Epithelial cell of proximal tubule (primary cell): ENCODE measurements around the gene DNAH1. TPM values are rescaled to one million over a fixed set of nuclear protein-coding genes. Genes with fewer than 3 reads are reported as not detected.

ENCODE experiments used
- DNase-seq: peaks from one replicate; pipeline ENCODE4 v3.0.0-alpha.2; 2011; ENCODE audit warnings: low read depth
- H3K4me3 ChIP-seq: 2 replicates; pipeline ENCODE4 v1.5.1; 2011; ENCODE audit warnings: low read depth, mild to moderate bottlenecking, low read length
- total RNA-seq: library from RNA; depleted of rRNA; stranded (reverse); fragments of >200 nt; gene quantifications from 2 replicates; pipeline ENCODE4 v1.2.3, GENCODE V29; 2015
- TF ChIP-seq, protein P1 (sequence below): conservative IDR thresholded peaks from 2 replicates; pipeline ENCODE4 v1.5.1; 2012; ENCODE audit warnings: low read depth, mild to moderate bottlenecking, low read length

DNAH1 gene
- total RNA-seq, 1 donor from 2014 or later = 0.29 TPM

DNA sequence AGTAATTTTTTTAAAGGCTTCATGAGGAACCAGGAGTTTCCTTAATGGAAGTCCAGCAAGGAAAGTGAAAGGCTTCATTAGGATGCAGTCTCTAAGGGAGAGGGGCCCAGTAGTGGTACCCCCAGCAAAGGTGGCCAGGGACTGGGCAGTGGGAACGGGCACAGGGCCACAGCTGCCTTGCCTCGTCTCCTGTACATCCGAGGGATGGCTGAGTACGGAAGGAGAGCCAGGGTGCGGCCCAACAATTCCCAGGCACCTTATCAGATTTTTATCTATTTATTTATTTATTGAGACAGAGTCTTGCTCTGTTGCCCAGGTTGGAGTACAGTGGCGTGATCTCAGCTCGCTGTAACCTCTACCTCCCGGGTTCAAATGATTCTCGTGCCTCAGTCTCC, 114.3 kb downstream of the DNAH1 start:
- TF ChIP-seq, protein P1, sequence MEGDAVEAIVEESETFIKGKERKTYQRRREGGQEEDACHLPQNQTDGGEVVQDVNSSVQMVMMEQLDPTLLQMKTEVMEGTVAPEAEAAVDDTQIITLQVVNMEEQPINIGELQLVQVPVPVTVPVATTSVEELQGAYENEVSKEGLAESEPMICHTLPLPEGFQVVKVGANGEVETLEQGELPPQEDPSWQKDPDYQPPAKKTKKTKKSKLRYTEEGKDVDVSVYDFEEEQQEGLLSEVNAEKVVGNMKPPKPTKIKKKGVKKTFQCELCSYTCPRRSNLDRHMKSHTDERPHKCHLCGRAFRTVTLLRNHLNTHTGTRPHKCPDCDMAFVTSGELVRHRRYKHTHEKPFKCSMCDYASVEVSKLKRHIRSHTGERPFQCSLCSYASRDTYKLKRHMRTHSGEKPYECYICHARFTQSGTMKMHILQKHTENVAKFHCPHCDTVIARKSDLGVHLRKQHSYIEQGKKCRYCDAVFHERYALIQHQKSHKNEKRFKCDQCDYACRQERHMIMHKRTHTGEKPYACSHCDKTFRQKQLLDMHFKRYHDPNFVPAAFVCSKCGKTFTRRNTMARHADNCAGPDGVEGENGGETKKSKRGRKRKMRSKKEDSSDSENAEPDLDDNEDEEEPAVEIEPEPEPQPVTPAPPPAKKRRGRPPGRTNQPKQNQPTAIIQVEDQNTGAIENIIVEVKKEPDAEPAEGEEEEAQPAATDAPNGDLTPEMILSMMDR = no peak
- DNase-seq = no peak
- no peak overlapping the region for H3K4me3 ChIP-seq

DNA sequence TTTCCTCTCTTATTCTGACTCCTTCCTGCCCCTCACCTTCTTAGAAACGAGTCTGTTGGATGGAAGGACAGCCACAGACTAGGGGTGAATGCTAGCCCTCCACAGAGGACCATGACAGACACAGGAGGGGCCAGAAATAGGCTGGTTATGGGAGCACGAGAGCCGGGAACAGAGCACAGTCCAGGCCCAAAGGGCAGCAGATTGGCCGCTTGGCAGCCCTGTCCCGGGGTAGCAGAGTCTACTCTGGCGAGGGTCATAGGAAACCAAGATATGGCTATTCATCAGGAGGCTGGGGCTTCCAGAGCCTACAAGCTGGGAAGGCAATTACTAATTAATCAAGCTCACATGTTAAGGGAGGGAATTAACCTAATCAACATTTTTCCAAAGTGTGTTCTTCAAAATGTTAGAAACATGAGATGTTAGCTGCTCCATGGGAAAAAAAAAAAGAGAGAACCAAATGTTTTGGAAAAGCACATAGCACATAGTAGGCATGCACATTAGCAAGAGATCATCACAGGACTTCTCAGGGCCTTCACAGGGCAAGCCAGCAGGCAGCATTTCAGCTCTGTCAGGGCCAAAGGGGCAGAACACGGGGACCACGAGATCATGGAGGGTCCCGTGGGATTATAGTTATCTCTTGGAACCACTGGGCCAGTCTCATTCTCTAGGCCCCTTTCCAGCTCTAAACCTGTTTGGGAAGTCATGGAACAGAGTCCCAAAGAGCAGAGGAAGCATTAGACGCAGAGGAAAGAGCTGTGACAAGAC, 115.5 kb downstream of the DNAH1 start:
- H3K4me3 ChIP-seq = no peak overlapping the region
- no peak for DNase-seq
- TF ChIP-seq, protein P1 = no peak

DNA sequence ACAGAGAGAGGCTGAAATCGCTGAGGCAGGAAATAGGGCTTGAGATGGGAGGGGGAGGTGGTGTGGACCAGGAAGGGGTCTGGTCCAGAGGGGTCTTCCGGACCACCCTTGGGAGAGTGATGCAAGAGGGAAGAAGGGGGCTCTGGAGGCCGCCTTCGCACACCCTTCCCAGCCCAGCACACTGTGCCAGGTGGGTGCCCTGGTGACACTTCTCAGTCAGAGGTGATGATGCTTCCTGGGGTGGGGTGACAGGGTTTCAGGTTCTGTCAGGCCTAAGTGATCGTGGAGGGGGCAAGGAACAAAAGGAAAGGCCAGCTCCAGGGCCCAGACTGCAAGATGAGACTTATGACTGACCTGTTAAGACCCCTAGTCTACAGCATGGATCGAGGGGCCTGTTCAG, 116.1 kb downstream of the DNAH1 start:
- TF ChIP-seq, protein P1 = no peak
- no peak for DNase-seq
- no peak overlapping the region for H3K4me3 ChIP-seq

DNA sequence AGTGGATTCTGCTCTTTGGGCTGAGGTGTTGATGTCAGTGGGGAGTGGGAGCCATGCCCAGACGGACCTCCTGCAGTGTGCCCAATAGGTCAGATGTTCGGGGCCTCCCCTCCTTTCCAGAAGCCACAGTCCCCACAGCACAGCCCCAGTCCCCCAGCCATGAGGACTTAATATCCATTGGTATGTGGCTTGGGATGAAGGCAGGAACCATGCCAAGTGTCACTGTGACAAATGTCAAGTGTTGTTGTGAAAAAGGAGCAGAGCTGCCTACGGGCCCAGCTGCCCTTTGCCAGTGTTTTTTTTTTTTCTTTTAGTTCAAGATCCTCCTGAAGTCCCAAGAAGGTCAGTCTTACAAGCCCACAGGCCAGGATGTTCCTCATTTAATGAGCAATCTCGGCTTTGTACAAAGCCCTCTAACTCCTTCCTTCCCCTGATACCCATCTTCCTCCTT, 116.6 kb downstream of the DNAH1 start:
- H3K4me3 ChIP-seq = no peak overlapping the region
- no peak for DNase-seq
- TF ChIP-seq, protein P1 = no peak

DNA sequence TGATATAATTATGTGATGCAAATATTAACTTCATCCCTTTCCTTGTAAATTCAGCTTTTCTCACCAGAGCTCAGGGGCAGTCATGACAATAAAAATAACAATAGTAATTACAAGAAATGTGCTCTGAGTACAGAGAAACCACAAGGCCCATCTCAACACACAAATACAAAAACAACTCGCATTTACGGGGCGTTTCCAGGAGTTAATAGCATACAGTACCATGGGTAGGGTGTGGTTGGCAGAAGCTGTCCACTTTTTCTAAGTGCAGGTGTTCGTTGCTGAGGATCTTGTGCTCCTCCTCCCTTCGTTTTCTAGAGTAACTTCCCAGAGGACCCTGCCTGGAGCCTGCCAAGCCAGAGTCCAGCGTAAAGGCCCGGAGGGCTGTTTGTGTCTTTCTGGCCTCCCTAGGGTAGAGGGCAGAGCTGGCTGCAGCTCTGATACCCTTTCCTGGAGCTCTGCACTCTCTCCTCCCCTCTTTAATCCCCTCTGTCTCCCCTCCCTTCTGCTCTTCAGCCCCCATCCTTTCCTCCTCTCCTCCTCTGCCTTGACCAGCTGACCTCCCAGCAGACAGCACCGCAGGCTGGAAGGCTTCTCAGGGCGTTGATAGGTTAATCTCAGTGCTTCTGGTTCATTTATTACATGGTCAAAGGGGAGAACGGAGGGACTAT, 117.3 kb downstream of the DNAH1 start:
- DNase-seq = no peak
- TF ChIP-seq, protein P1 = no peak
- no peak overlapping the region for H3K4me3 ChIP-seq

DNA sequence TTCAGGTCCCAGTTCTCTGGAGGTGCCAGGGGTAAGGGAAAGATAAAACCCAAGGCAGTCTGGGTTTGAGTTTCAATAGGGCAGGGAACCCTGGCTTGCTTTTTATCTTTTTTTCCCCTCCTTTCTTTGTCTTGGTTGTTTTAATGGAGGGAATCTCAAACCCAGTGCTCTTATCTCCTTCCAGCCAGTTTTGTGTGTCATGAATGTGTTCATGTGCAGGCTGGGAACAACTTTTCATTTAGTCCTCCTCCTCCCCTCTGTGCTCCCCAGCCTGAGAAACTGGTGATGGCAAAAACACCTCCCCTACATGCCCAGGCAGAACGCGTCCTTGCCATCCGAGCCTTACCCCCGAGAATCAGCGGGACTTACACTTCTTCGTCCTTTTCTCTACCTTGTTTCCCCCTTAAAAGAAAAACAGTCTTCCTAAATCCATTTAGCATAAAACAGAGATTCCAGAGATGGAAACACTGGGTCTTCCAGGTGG, 117.9 kb downstream of the DNAH1 start:
- H3K4me3 ChIP-seq = no peak overlapping the region
- no peak for DNase-seq
- TF ChIP-seq, protein P1 = no peak
